GM18873 (cell line): Measurements from ENCODE around the gene LDLRAD4.

Experiments used
- ATAC-seq: cut with Tn5 transposase; IDR thresholded peaks from one replicate; pipeline ENCODE4 v1.9.1; 2021; ENCODE audit warnings: mild to moderate bottlenecking, moderate library complexity, moderate number of reproducible peaks; ENCODE audit not compliant: unreplicated experiment, low FRiP score

Gene LDLRAD4

DNA sequence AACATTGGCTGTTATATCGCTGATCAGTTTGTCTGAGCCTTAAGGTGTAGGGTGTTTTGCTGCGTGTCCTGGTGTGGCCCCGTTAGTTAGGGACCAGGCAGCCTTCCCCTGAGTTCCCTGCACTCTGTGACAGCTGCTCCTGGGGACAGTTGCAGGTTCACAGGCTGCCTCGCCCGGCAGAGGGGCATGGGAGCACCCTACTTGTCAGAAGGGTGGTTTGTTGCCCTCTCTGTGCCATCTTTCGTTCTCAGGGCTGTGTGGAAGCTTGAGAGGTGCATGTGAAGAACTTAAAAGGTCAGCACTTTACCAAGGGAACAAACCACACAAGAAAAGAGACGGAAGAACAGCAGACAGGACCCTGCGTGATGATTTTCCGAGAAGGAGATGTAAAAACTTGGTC, 159.6 kb downstream of the LDLRAD4 start:
- ATAC-seq = no peak

DNA sequence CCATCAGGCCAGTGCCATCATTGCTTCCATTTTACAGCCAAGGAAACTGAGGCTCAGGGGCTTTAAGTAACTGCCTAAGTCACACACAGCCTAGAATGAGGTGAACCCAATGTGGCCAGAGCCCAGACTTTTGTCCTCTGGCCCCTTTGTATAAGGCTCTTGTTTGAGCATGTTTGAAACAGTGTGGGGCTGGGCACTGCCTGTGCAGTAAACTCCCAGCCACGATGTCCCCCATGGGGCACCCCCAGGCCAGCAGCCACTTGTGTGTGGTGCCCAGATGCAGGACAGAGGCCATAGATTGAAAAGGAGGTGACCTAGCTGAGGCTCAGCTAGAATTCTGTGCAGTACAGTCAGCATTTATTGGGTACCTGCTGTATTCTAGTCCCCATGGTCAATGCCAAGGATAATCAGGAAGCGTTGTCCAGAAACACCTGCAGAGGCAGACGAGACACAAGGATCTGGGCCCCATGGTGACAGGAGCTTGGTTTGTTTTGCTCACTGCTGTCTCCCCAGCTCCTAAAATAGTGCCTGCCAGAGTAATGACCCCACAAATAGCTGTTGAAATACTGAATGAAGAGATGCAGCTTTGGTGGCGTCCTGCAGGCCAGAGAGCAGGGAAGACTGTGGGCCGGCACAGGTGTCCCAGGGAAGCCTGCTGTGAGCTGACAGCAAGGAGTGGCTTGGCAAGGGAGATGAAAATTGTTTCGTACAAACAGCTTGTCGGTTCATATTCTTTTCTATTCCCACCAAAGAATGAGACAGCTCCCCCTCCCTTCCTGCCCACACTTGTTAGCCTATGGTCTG, 160.7 kb downstream of the LDLRAD4 start:
- no peak for ATAC-seq

DNA sequence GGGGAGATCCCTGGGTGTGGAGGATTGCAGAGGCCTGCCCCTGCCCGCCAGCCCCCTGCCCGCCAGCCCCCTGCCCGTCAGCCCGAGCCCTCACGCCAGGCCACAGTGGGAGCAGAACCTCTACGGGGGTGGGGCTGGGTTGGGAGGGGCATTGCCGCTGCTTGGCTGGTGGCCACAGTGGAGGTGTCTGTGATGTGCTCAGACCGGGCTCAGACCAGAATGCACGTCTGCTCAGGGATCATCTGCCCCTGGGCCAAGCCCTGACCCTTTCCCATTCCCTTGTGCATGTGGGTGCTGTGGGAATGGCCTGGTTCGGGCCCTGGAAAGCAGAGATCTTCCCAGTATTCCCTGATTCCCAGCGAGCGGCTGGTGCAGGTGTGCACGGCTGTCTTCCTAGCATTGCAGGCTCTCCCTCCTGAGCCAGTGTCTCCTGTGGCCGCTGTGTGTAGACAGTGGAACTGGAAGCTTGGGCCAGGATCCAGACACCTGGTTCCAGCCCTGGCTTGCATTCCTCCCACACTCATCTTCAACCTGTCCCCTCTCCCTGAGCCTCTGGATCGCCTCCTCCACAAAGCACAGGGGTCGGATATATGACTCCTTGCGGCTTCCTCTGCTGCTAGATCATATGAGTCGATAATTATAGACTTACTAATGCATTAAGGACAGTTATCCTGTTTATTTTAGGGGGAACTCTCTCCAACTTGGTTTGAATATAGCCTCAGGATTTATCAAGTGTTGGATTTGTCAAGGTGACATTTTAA, 161.6 kb downstream of the LDLRAD4 start:
- no peak for ATAC-seq

DNA sequence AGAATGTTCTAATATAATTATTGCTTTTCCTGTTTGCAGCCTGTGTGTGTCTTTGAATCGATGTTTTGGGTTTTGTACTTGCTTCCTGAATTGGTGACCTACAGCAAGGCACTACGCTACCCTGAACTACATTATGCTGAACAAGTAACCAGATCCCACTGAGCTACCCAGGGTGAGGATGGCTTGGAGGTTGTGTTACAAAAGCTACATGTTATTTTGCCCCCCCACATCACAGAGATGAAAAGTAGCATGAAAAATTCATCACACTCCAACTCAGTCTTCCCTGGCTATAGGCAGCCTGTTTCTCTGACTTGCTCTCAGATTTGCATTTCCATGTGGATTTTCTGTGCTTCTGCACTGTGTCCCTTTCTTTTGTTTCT, 162.1 kb downstream of the LDLRAD4 start:
- ATAC-seq = no peak

DNA sequence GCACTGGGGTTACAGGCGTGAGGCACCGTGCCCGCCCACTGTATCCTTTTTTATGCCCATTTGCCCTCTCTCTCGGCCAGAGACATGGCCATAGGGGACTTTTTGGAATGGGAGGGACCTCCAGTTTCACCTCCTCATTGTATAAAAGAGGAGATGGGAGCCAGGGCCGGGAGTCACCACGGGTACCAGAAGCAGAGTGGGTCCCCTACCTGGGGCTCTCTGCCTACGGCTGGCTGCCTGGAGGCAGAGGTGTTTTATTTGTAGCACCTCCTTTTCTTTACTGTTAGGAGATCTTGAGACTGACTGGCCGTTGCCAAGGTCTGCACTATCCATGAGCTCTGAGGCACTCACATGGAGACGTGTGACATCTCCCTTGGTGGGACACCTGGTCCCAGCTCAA, 162.8 kb downstream of the LDLRAD4 start:
- ATAC-seq = no peak

DNA sequence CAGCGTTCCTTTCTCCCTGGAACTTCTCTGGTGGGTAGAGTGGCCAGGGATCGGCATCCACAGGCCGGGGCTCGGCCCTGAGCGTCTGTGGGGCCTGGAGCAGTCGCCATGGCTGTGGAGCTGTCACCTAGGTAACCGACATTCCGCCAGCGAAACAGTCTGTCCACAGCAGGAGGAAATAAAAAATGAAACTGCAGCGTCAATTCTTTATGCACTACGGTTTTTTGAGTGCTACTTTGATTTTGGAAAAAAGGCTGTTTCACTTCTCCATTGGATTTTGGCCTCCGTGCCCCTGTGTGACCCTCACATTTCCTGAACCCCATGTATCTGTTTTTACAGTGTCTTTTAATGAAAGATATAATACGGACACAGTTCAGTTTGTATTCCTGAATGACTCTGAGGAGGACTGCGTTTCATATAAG, 163.4 kb downstream of the LDLRAD4 start:
- ATAC-seq = no peak

DNA sequence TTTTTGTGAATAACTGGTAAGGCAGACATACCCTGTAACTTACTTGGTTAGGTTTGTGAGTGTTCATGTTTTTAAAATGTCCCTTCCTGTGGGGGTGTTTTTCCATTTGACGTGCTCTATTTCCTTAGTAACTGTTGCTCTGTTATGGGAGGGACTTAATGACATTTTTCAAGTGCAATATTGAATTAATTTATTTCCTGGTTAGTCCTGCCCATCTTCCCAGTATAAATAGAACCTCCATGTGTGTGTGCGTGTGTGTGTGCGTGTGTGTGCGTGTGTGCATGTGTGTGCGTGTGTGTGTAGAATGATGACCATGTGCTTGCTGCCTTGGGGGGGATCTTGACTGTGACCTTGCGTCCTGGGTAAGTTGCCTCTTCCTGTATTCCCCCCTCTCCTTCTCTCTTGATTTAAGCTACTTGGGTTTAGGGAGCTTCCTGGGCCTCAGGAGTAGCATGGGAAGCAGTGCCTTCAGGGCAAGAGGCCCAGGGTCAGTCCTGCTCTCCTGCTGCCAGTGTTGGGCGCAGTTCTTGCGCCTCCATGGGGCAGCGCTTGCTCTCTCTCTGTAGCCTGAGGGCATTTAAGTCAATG, 163.9 kb downstream of the LDLRAD4 start:
- ATAC-seq = no peak

DNA sequence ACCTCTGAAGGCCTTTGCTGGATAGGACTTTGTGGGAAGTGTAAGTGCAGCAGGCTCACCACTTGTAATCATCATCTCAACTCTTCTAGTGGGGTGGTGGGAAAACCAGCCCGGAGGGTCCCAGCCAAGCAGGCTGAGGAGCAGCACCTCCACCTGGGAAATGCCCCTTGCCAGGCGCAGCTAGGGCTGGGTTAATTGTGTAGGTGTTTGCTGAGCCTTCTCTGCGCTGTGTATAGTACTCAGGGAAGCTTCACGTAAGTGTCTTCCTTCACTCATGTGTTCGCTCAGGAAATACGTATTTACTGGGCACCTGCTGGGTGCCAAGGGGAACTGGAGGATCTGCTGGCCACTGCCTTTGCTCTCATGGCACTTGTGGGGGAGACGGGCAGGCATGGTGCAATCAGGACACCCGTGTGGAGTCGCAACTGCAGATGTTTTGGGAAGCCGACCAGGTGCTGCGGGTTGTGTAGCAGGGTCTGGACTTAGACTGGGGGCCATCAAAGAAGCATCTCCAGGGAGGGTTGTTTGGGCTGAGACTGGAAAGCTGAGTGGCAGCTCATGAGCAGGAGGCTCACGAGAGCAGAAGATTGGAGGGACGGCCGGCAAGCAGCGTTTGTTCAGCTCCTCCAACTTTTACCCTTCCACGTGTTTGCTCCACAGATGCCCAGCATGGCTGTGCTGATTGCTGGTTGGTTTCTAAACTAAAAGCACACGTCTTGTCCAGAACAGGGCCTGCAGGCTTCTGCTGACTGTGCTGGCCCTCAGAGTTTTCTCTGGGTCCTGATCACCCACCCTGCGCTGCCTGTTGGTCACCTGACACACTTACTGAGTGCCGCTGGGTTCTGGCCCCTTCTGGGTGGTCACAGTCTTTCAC, 164.6 kb downstream of the LDLRAD4 start:
- no peak for ATAC-seq

DNA sequence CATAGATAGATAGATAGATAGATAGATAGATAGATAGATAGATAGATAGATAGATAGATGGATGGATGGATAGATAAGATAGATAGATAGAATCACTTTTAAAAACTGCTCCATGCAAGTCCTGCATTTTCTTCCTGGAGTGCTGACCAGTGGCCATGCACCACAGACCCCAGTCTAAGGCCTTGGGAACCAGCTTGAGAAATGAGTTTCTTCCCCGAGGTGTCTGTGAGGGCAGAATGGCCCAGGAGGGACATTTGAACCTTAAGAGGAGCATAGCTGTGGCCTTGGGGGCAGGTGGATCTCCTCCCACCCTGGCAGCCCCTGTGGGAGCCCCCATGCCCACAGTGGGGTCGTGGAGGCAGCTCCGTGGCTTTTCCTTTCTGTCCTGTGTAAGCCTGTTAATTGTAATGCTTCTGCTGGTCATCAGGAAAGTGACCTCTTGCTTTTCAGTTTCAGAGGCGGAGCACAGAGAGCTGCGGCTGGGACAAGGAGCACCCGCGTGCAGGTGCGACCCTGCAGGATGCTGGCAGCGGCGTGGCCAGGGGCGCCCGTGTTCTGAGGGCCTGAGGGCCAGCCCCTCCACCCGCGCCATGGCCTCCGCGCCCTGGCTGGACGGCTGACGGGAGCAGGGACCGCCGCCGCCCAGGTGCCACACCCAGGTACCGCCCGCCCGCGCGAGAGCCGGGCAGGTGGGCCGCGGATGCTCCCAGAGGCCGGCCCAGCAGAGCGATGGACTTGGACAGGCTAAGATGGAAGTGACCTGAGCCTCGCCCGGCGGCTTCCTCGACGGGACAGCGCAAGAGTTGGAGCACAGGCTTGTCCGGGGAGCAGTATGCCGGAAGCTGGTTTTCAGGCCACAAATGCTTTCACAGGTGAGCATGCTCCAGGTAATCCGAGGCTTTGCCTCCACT, 168.6 kb downstream of the LDLRAD4 start:
- no peak for ATAC-seq

DNA sequence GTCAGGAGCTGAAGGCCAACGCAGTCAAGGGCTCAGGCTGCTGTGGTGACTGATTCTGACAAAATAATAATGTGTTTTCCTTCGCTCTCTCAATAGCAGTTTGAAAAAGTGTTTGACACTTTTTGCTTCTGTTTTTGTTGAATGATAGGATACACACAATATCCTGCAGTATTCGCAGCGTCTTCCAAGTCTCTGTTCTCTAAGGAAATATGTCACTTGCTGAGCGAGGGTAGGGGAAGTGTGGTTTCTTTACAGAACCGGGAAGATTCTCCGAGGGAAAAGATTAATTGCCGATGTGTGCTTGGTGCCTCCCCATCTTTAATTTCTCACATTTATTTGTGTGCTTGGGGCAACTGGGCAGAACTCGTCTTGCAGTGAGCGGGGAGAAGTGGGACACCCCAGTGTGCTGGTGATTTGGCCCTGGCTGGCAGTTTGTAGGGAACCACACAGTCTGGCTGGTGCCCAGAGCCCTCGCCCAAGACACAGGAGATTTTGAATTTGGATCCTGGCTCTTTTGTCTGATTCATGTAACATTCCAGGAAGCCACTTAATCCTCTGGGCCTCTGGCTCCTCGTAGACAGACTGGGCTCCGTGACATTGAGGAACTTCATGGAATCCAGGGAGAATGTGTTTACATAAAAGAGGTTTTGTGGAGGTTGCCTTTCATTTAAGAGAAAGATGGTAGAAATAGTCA, 169.4 kb downstream of the LDLRAD4 start:
- no peak for ATAC-seq

DNA sequence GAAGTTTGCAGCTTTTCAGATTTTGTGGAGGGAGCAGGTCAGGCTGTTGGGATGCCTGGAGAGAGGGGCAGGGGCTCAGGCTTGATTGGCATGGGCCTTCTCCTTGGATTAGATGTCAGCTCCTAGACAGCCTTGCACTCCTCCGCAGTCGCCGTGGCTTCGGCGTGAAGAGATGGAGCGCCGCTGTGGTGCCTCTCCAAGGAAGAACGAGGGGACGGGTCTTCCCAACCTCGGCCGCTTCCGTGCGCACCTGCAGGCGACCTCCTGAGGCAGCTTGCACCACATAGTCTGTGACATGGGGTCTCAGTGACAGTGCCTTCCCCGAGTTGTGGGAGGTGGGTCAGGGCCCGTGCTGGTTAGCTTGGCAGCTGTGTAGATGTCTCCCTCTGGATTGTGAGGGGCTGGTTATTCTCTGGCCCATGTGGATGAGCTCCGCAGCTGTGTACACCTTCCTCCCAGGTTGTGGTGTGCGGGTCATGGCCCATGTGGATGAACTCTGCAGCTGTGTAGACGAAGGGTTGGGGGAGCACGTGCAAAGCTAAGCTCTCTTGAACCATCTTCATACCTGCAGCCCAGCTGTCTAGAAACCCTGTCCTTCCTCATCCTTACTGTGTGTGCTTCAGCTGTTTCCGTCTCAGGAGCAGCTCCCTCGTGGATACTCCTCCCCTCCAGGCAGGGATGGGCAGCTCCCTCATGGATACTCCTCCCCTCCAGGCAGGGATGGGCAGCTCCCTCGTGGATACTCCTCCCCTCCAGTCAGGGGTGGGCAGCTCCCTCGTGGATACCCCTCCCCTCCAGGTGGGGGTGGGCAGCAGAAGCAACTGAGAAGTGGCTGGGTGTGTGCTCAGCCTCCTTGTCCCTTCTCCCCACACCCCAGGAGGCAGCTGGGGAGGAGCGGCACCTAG, 170.3 kb downstream of the LDLRAD4 start:
- no peak for ATAC-seq

DNA sequence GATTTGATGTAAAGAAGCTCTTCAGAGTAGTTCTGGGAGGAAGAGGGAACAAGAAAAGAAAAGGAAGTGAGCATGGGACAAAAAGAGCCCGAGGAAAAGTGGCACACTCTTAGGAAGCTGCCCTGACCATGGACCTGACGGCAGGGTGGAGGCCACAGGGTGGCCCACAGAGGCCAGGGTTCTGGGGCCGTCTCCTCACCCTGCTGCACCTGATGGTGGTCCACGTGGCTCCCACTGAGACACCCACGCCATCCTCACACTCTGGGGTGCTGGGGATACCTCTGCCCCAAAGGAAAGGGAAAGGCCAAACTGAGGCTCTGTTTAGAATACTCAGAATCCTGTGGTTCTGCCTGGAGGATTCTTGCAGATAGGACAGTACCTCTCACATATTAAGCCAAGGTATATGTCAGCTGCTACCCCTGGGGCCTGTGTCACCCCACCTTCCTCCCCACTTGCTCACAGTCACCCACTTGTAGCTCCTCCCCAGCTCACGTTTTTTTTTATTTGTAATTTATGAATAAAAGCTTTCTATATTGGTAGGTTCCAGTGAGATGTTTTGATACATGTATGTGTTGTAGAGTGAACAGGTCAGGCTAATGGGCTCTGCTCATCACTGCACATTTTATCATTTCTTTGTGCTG, 171.1 kb downstream of the LDLRAD4 start:
- no peak for ATAC-seq

DNA sequence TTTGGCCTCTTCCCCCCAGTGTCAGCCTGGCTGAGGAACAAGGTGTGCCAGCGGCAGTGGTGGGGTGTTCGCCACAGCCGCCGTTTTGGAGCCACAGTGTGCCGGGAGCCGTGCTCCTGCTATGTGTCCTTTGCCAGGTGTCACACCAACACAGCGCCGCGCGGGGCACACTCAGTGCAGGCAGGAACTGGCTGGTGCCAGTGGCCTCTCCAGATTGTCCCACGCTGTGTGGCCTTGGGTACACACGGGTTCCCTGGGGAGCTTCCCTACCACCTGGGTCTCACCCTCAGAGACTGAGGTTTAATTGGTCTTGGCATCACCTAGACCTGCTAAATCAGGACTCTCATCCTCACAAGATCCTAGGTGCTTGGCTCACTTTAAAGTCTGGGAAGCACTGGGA, 171.6 kb downstream of the LDLRAD4 start:
- ATAC-seq = no peak

DNA sequence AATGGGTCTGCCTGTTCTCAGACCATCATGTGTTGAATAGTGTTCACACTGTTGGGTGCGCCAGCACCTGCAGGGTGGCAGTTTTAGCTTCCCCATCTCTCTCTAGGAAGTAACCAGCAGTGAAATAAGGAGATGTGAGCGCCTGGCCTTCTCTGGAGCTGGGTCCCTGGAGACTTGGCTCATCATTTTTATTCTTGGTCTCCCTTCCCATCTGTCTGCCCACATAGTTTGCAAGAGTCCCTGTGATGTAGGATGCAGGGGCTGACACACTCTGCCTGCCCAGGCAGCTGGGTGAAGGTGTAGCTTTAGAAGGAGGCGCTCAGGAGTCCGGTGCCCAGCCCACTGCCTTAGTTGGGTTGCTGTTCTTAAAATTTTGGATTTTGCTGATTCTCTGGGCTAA, 172.2 kb downstream of the LDLRAD4 start:
- no peak for ATAC-seq

DNA sequence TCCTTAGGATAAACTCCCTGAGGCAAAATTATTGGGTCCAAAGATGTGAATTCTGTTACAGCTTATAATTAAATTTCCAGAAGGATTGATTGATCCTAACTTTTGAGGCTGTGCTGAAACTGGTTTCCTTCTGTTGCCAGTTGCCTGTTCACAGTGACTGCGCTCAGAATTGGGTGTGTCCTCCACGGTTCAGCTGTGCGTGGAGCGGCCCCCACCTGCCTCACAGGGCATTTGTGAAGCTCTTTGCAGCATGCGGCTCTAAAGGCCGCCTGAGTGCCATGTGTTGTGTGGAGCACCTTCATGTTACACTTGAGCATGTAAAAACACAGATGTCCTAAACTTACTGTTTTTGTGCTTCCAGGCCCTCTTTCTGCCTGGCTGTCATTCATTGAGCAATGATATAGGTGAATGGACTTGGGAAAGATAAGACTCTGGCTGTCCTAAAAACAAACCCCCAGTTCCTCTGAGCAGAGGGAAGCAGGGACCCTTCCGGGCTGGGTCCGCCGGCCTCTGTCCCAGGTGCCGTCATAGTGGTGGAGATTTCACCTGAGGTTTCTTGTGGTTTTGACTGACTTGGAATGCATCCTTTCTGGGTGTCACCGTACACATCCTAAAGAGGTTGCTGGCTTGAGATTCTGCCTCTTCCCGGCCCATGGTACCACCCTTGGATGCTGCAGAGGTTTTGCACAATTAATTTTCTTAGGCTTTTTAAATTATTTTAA, 173.6 kb downstream of the LDLRAD4 start:
- ATAC-seq = no peak

DNA sequence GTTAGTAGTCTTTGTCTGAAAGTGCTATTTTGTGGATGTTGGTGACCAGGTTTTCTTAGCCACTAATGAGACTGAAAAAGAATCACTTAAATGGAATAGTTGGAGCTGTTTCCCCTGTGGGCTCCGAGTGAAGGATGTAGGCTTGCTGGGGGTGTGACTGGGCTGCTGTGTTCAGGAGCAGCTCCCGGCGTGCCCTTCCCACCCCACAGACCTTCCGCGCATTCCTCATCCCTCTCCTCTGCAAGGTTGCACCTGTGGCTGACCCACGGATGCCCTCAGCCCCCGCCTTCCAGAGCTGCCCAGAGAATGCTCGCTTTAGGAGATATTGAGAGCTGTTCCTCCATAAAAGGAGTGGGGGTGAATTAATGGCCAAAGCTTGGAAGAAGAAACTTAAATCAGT, 174.3 kb downstream of the LDLRAD4 start:
- ATAC-seq = no peak

DNA sequence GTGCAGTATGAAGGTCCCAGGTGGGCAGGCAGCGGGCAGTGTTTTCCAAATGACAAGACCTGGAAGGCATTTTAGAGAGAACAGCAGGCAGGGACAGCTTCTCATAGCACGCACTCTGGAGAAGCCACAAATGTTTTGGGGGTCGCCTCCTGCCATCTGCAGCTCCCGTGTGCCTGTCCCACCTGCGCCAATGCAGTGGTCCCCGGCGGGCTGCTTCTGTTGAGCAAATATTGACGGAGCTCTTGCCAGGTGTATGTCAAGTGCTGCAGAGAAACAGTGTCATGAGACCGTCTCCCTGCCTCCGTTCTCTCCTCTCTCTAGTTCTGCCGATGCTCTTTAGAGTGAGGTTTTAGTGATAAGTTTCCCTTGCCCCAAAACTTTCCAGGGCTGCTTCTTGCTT, 174.8 kb downstream of the LDLRAD4 start:
- ATAC-seq = no peak
